ENCODE results near the gene PAQR7.

Gene PAQR7, protein sequence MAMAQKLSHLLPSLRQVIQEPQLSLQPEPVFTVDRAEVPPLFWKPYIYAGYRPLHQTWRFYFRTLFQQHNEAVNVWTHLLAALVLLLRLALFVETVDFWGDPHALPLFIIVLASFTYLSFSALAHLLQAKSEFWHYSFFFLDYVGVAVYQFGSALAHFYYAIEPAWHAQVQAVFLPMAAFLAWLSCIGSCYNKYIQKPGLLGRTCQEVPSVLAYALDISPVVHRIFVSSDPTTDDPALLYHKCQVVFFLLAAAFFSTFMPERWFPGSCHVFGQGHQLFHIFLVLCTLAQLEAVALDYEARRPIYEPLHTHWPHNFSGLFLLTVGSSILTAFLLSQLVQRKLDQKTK

DNA sequence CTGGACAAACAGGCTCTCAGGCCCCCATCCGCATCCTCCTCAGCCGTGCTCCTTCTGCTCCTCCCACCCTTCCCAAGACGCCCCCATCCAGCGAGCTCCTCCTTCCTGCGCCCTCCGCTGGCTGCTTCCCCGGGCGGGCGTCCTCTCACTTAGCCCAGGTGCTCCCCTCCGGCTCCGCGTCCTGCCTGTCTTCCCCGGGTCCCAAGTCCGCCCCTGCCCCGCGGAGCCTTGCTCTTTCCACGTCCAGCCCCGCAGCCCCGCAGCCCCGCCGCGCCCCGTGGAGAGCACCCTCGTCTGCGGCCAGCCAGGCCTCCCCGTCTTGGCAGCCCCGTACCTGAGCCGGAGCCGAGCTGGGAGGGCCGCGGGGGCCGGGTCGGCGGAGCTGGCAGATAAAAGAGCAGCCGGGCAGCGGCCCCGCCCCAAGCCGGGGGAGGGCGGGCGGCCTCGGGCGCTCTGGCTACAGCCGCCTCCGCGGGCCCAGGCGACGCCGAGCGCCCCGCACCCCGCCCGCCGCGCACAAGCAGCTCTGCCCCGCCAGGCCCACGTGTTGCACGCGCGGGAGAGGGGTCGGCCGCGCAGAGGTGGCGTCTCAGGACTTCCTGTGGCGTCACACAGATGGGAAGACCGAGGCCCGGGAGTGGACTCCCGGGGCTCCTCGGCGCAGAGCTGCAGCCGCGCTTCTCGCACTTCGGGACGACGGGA lies at the start of gene PAQR7:
TSS of gene PAQR7 (minus strand) at position 555 of the 702 bp plus-strand sequence. CDS start 11,869 bp downstream, outside the sequence.
- 0 out of 2 replicates have a peak, but pooled peaks have one; percentile 8 for TF ChIP-seq YY1 (IDR thresholded peaks at IDR 0.05; ENCODE audit: low read depth)
- no peak for TF ChIP-seq ZBTB7A (IDR thresholded peaks at IDR 0.05; ENCODE audit: low read depth)
- no peak for TF ChIP-seq FOXM1 (IDR thresholded peaks at IDR 0.05; ENCODE audit: borderline replicate concordance, low read depth)
- TF ChIP-seq EP300 (IDR thresholded peaks at IDR 0.05; ENCODE audit: borderline replicate concordance) = 0 out of 2 replicates have a peak, but pooled peaks have one; percentile 14
- no peak for TF ChIP-seq TCF12 (IDR thresholded peaks at IDR 0.05; ENCODE audit: low read depth)
- TF ChIP-seq TAF1 (IDR thresholded peaks at IDR 0.05; ENCODE audit: low read depth) = peak; percentile 20; the same call in 1 of the 2 replicates
- TF ChIP-seq EGR1 (IDR thresholded peaks at IDR 0.05) = peak; percentile 58
- TF ChIP-seq CREB1 (IDR thresholded peaks at IDR 0.05; ENCODE audit: low read depth) = peak; percentile 61; the same call in 1 of the 2 replicates
- peak; percentile 18; the same call in 1 of the 2 replicates for TF ChIP-seq RAD21 (IDR thresholded peaks at IDR 0.05; ENCODE audit: low read depth)
- TF ChIP-seq, protein P1, sequence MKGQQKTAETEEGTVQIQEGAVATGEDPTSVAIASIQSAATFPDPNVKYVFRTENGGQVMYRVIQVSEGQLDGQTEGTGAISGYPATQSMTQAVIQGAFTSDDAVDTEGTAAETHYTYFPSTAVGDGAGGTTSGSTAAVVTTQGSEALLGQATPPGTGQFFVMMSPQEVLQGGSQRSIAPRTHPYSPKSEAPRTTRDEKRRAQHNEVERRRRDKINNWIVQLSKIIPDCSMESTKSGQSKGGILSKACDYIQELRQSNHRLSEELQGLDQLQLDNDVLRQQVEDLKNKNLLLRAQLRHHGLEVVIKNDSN (IDR thresholded peaks at IDR 0.05) = peak; percentile 81
- TF ChIP-seq, protein P2, sequence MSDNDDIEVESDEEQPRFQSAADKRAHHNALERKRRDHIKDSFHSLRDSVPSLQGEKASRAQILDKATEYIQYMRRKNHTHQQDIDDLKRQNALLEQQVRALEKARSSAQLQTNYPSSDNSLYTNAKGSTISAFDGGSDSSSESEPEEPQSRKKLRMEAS (IDR thresholded peaks at IDR 0.05) = peak; percentile 99
- TF ChIP-seq NFIC (IDR thresholded peaks at IDR 0.05) = peak; percentile 18; the same call in 1 of the 2 replicates

DNA sequence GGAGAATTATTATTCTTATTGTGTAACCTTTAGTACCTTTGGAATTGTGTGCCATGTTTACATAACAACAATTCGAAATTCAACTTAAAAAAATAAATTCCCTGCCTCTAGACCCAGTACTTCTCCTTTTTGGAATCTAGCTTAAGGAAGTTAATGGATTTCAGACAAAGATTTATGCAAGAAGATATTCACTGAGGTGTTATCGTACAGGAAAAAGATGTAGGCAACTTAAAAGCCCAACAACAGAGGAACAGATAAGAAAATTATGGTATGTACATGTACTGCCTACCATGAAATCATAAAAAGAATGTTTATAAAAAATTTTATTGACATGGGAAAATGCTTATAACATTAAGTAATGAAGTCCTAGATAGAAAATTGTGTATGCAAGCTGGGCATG lies 48.9 kb upstream of the PAQR7 start:
- TF ChIP-seq RAD21 (IDR thresholded peaks at IDR 0.05; ENCODE audit: low read depth) (no peak), YY1 (IDR thresholded peaks at IDR 0.05; ENCODE audit: low read depth) (no peak), NFIC (IDR thresholded peaks at IDR 0.05) (no peak), FOXM1 (IDR thresholded peaks at IDR 0.05; ENCODE audit: borderline replicate concordance, low read depth) (no peak)
- TF ChIP-seq, protein P1 (IDR thresholded peaks at IDR 0.05) = no peak

DNA sequence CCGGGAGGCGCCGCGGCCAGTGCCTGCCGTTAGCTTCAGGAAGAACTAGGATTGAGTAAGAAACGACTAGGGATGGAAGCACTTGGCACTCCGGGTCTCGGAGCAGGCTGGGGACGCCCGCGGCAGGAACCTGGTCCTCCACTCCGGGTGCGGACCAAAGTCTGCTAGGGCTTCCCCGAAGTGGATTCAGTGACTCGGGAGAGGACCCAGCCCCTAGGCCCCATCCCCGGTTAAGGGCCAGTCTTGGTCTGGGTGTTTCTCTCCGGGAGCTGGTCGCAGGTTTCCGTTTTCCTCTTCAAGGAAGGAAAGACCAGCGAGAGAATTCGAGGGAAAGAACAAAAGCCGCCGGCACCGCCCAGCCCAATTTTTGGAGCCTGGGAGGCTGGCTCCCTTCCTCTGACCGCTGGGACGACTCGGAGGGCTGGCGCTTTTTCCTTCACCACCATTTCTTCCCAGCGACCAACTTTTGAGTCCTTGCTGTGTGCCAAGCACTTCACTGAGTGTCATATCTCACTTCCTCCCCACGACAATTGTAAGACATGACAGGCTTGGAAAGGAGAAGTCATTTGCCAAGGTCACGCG lies 47.6 kb upstream of the PAQR7 start:
- TF ChIP-seq CEBPB (IDR thresholded peaks at IDR 0.05) (no peak), TCF12 (IDR thresholded peaks at IDR 0.05; ENCODE audit: low read depth) (no peak), YY1 (IDR thresholded peaks at IDR 0.05; ENCODE audit: low read depth) (no peak), FOXM1 (IDR thresholded peaks at IDR 0.05; ENCODE audit: borderline replicate concordance, low read depth) (no peak), EP300 (IDR thresholded peaks at IDR 0.05; ENCODE audit: borderline replicate concordance) (no peak), EGR1 (IDR thresholded peaks at IDR 0.05) (no peak), TAF1 (IDR thresholded peaks at IDR 0.05; ENCODE audit: low read depth) (no peak; the same call in 1 of the 2 replicates), RAD21 (IDR thresholded peaks at IDR 0.05; ENCODE audit: low read depth) (no peak), ZBTB7A (IDR thresholded peaks at IDR 0.05; ENCODE audit: low read depth) (no peak), NFIC (IDR thresholded peaks at IDR 0.05) (no peak), TEAD4 (IDR thresholded peaks at IDR 0.05) (no peak)
- TF ChIP-seq, protein P3, sequence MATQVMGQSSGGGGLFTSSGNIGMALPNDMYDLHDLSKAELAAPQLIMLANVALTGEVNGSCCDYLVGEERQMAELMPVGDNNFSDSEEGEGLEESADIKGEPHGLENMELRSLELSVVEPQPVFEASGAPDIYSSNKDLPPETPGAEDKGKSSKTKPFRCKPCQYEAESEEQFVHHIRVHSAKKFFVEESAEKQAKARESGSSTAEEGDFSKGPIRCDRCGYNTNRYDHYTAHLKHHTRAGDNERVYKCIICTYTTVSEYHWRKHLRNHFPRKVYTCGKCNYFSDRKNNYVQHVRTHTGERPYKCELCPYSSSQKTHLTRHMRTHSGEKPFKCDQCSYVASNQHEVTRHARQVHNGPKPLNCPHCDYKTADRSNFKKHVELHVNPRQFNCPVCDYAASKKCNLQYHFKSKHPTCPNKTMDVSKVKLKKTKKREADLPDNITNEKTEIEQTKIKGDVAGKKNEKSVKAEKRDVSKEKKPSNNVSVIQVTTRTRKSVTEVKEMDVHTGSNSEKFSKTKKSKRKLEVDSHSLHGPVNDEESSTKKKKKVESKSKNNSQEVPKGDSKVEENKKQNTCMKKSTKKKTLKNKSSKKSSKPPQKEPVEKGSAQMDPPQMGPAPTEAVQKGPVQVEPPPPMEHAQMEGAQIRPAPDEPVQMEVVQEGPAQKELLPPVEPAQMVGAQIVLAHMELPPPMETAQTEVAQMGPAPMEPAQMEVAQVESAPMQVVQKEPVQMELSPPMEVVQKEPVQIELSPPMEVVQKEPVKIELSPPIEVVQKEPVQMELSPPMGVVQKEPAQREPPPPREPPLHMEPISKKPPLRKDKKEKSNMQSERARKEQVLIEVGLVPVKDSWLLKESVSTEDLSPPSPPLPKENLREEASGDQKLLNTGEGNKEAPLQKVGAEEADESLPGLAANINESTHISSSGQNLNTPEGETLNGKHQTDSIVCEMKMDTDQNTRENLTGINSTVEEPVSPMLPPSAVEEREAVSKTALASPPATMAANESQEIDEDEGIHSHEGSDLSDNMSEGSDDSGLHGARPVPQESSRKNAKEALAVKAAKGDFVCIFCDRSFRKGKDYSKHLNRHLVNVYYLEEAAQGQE (IDR thresholded peaks at IDR 0.05; ENCODE audit: low read depth) = no peak
- TF ChIP-seq, protein P1 (IDR thresholded peaks at IDR 0.05) = no peak

DNA sequence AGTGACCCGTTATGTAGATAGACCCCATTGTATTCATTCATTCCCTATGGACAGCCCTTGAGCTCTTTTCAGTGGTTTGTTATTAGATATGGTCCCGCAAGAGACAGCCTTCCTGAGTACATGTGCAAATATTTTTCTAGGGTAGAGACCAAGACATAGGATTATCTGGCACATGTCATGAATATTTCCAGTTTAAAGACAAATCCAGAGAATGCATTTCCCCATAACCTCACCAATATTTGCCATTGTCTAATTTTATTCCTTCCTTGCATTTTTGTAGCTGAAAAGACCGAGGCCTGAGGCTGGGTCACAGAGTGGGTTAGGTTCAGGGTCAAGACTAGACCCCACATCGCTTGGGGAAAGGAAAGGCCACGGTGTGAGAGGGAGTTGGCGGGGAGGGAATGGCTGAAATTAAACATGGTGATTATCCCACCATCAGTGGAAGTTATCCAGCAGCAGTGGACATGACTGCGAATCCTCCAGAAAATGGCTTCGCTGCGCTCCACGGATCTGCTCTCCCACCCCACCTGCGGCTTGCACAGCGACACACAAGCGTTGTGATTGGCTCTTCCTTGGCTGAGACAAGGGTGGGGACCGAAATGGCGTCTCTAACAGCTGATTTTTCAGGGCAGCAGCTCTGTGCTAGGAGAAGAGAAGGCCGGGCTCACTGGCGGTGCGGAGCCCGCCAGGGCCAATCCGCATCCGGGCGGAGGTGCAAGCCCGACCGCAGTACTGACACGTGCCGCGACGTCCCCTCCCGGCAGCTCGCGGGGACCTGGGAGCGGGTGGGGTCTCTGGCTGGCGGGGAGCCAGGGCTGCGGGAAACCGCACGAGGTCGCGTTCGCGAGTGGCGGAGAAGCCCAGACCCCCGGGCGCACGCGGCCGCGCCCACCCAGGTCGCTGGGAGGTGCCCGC lies 46.8 kb upstream of the PAQR7 start:
- TF ChIP-seq, protein P2 (IDR thresholded peaks at IDR 0.05) = peak; percentile 87
- TF ChIP-seq TAF1 (IDR thresholded peaks at IDR 0.05; ENCODE audit: low read depth) (peak; percentile 39), YY1 (IDR thresholded peaks at IDR 0.05; ENCODE audit: low read depth) (0 out of 2 replicates have a peak, but pooled peaks have one; percentile 53), NFIC (IDR thresholded peaks at IDR 0.05) (no peak; the same call in 1 of the 2 replicates), TEAD4 (IDR thresholded peaks at IDR 0.05) (no peak), CREB1 (IDR thresholded peaks at IDR 0.05; ENCODE audit: low read depth) (no peak), ZBTB7A (IDR thresholded peaks at IDR 0.05; ENCODE audit: low read depth) (peak; percentile 86)

DNA sequence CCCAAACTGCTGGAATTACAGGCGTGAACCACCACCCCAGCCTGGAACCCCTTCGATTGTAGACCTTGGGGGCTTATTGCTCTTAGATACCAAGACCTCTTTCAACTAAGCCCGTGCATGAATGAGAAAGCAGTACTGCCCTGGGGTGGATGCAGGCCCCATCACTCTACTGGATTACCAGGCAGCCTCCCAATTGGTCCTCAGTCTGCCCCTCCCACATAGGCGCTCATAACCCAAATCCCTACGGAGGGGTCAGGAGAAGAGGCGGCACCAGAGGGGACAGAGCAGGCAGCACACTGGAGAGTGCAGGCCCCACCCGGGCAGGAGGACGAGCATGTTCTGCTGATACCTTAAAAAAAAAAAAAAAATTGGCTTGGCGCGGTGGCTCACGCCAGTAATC lies 43.1 kb upstream of the PAQR7 start:
- TF ChIP-seq NFIC (IDR thresholded peaks at IDR 0.05) = no peak
- no peak for TF ChIP-seq ZBTB7A (IDR thresholded peaks at IDR 0.05; ENCODE audit: low read depth)
- TF ChIP-seq EP300 (IDR thresholded peaks at IDR 0.05; ENCODE audit: borderline replicate concordance) = no peak
- TF ChIP-seq, protein P3 (IDR thresholded peaks at IDR 0.05; ENCODE audit: low read depth) = no peak
- TF ChIP-seq YY1 (IDR thresholded peaks at IDR 0.05; ENCODE audit: low read depth) = no peak
- no peak for TF ChIP-seq RAD21 (IDR thresholded peaks at IDR 0.05; ENCODE audit: low read depth)
- TF ChIP-seq, protein P2 (IDR thresholded peaks at IDR 0.05) = no peak
- no peak for TF ChIP-seq TAF1 (IDR thresholded peaks at IDR 0.05; ENCODE audit: low read depth)
